Osteoblast (primary cell): ENCODE measurements around the gene ZNF574. TPM values are rescaled to one million over a fixed set of nuclear protein-coding genes. Genes with fewer than 3 reads are reported as not detected.
A peak's percentile ranks its signal among the peaks of the same experiment; 100 is the strongest.

Experiments
- DNase-seq: peaks from one replicate; pipeline ENCODE4 v3.0.0; 2011; ENCODE audit warnings: low spot score, mixed read lengths; ENCODE audit not compliant: insufficient read length; ENCODE audit errors: missing footprints
- H2AFZ ChIP-seq: 2 replicates; pipeline ENCODE4 v1.6.0; 2011; ENCODE audit warnings: mild to moderate bottlenecking, low read length
- H3K27ac ChIP-seq: 2 replicates; pipeline ENCODE4 v1.5.1; 2011; ENCODE audit warnings: mild to moderate bottlenecking, low read depth, low read length, moderate library complexity
- H3K27me3 ChIP-seq: 2 replicates; pipeline ENCODE4 v1.6.0; 2012; ENCODE audit warnings: mild to moderate bottlenecking, control low read depth, inconsistent platforms, low read length, moderate library complexity; ENCODE audit not compliant: insufficient read depth
- H3K36me3 ChIP-seq: 2 replicates; pipeline ENCODE4 v1.5.1; 2011; ENCODE audit warnings: mild to moderate bottlenecking, low read length, control low read depth, moderate library complexity; ENCODE audit not compliant: insufficient read depth
- H3K4me1 ChIP-seq: 2 replicates; pipeline ENCODE4 v1.5.1; 2011; ENCODE audit warnings: mild to moderate bottlenecking, low read length, control low read depth, moderate library complexity; ENCODE audit not compliant: insufficient read depth
- H3K4me2 ChIP-seq: 2 replicates; pipeline ENCODE4 v1.6.0; 2011; ENCODE audit warnings: mild to moderate bottlenecking, low read length; ENCODE audit not compliant: insufficient read depth
- H3K4me3 ChIP-seq: fragments of 200-600 bp; sonication (generic); 3 replicates; pipeline ENCODE4 v1.5.1; 2012; ENCODE audit warnings: mild to moderate bottlenecking, low read length, inconsistent platforms; ENCODE audit not compliant: insufficient read depth
- H3K79me2 ChIP-seq: 2 replicates; pipeline ENCODE4 v1.6.0; 2012; ENCODE audit warnings: mild to moderate bottlenecking, low read length, control low read depth, inconsistent platforms; ENCODE audit not compliant: insufficient read depth
- H3K9me3 ChIP-seq: 2 replicates; pipeline ENCODE4 v1.5.1; 2011; ENCODE audit warnings: low read depth, low read length, control low read depth
- H4K20me1 ChIP-seq: 2 replicates; pipeline ENCODE4 v1.6.0; 2012; ENCODE audit warnings: mild to moderate bottlenecking, low read length, control low read depth; ENCODE audit not compliant: insufficient read depth
- CTCF ChIP-seq: IDR thresholded peaks from 2 replicates; pipeline ENCODE4 v1.5.1; 2011; ENCODE audit warnings: mild to moderate bottlenecking, low read depth, low read length, moderate library complexity; ENCODE audit errors: extremely low read depth
- total RNA-seq: library from RNA; depleted of rRNA; stranded (reverse); fragments of >200 nt; gene quantifications from 2 replicates; pipeline ENCODE4 v1.2.3, GENCODE V29; 2012

Gene ZNF574
- total RNA-seq, 1 donor, result 13.8 TPM

- Histone ChIP-seq H3K79me2 (no peaks in the 10 kb centered on the region), H3K27ac (no peak overlapping the region), H4K20me1 (no peaks in the 10 kb centered on the region), H3K4me1 (no peaks in the 10 kb centered on the region), H3K4me2 (no peak overlapping the region), H3K9me3 (no peaks in the 10 kb centered on the region), H3K4me3 (no peak overlapping the region), H3K27me3 (no peaks in the 10 kb centered on the region), H2AFZ (no peak overlapping the region), H3K36me3 (no peaks in the 10 kb centered on the region)
- no peak for TF ChIP-seq CTCF
- no peak for DNase-seq
Measured at GRCh38 chr19:42045575-42045974, 30.4 kb upstream of the ZNF574 start.

DNA sequence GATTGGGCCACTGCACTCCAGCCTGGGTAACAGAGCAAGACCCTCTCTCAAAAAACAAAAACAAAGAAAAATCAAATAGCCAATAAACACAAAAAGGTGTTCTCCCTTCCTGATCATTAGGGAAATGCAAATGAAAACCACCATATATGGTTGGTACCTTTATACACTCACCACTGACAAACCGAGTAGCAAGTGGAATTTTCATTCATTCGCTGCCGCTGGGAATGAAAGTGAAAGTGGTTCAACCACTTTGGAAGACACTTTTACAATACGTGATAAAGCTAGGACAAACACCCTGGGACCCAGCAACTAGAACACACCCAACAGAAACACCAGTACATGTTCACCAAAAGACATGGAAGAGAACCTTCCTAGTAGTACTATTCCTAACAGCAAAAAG is 27.0 kb upstream of the ZNF574 start:
- Histone ChIP-seq H3K27ac (no peak overlapping the region), H4K20me1 (no peaks in the 10 kb centered on the region), H3K79me2 (no peaks in the 10 kb centered on the region), H3K27me3 (peaks cover 5% of the 10 kb centered on the region), H3K4me3 (peak overlapping the region; percentile 44), H2AFZ (peak overlapping the region; percentile 63), H3K4me1 (no peaks in the 10 kb centered on the region), H3K36me3 (no peaks in the 10 kb centered on the region), H3K4me2 (peak overlapping the region; percentile 51), H3K9me3 (no peaks in the 10 kb centered on the region)
- peak; percentile 83 for DNase-seq
- no peak for TF ChIP-seq CTCF

DNA sequence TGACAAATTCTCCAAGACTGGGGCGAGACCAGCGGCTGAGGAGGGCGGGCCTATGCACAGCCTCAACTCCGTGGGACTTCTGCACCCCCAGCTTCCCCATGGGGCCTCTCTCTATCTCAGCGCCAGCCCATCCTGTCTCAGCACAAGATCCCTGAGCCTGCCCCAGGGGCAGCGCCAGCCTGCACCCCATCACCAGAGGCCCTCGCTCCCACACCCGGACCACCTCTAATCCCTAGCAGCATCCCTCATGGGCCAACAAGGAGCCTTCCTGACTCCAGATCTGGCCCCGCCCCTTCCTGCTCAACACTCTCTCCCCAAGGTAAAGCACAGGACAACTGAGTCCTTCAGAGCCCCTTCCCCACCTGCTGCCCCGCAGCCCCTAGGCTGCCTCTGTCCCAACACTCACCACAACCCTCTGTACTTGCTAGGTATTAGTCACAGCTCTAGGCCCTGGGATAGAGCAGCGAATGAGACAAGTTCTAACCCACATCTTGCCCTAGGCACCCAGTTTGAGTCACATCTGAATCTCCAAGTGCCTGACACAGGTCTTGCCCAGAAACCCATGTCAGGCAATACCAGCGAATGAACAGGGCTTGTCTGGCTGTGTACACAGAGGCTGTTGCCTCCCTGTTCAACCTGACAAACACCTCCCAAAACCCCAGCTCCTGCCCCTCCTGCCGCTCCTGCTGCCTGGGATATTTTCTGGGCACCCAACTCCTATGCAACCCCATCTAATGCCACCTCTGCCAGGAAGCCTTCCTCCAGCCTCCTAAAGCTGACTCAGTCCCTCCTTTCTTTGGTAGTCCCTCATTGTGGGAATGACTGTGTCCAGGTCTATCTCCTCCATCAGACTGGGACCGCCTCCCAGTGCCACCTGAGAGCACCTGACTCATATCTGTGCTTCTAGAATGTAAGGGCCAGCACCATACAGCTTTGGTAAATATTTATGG is 24.5 kb upstream of the ZNF574 start:
- no peaks in the 10 kb centered on the region for H3K4me1 ChIP-seq
- no peaks in the 10 kb centered on the region for H4K20me1 ChIP-seq
- no peaks in the 10 kb centered on the region for H3K9me3 ChIP-seq
- TF ChIP-seq CTCF, result no peak
- H2AFZ ChIP-seq, result no peak overlapping the region
- no peak overlapping the region for H3K27ac ChIP-seq
- H3K27me3 ChIP-seq, result peaks cover 11% of the 10 kb centered on the region
- no peaks in the 10 kb centered on the region for H3K79me2 ChIP-seq
- no peaks in the 10 kb centered on the region for H3K36me3 ChIP-seq
- H3K4me3 ChIP-seq, result no peak overlapping the region
- H3K4me2 ChIP-seq, result no peak overlapping the region
- peak; percentile 57 for DNase-seq

DNA sequence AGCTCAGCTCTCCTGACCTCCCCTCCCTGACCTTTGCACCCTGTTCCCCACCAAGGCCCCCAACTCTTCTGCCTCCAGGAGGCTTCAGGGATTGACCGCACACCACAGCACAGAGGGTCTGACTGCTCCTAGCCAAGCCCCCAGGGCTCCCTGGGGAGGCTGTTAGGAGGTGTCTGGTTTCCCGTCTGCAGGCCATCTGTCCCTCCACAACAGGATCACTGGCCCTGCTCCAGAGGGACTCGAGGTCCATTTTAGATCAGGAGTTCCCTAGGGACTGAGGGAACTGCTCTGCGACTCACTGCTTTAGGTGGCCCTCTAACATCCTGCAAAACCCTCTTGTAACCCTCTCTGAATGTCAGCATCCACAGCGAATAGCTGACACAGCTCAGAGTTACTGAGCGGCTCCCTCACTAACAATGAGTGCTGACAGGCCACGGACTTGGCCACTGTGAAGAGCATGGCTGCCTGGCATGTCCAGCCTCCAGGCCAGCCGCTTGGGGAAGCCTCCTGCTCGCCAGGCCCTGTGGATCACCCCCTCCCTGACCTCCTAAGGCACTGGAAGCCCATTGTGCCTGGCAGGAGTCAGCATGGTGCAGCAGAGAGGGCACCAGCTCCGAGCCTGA is 23.6 kb upstream of the ZNF574 start:
- Histone ChIP-seq H3K36me3 (no peaks in the 10 kb centered on the region), H2AFZ (no peak overlapping the region), H3K4me3 (no peak overlapping the region), H3K4me2 (no peak overlapping the region), H3K27ac (no peak overlapping the region), H3K4me1 (no peaks in the 10 kb centered on the region), H4K20me1 (no peaks in the 10 kb centered on the region), H3K27me3 (peaks cover 11% of the 10 kb centered on the region), H3K79me2 (no peaks in the 10 kb centered on the region), H3K9me3 (no peaks in the 10 kb centered on the region)
- TF ChIP-seq CTCF, result no peak
- DNase-seq, result peak; percentile 68
